ENCODE measurements around the gene SPRED2.

SPRED2 gene

DNA sequence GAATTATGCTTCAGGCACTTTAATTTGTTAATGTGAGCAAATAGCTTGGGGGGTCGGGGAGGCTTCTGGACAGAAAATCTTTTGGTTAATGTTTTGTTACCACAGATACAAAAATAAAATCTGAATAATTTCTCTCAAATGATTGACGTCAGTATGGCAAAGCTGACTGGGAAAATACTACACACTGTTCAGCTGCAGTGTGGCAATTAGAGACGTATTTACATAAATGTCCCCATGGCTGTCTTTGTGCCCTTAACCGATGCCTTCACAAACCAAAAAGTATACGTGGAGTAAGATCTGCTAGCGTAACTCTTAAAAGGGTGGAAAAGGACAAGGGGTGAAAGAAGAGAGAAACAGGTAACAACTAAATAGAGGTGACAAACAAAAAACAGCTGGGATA is 121.3 kb downstream of the SPRED2 start:
- peaks cover 64% of the 10 kb centered on the region for H3K36me3 Mint-ChIP-seq (ENCODE audit: low read depth)
- peak overlapping the region; percentile 21 to 95 (median 90) for H3K27ac Mint-ChIP-seq
- peaks cover 25% of the 10 kb centered on the region for H3K4me1 Mint-ChIP-seq
- no peaks in the 10 kb centered on the region for H3K27me3 Mint-ChIP-seq (ENCODE audit: low read depth)
- H3K9me3 Mint-ChIP-seq = no peaks in the 10 kb centered on the region
- TF ChIP-seq, protein P1, sequence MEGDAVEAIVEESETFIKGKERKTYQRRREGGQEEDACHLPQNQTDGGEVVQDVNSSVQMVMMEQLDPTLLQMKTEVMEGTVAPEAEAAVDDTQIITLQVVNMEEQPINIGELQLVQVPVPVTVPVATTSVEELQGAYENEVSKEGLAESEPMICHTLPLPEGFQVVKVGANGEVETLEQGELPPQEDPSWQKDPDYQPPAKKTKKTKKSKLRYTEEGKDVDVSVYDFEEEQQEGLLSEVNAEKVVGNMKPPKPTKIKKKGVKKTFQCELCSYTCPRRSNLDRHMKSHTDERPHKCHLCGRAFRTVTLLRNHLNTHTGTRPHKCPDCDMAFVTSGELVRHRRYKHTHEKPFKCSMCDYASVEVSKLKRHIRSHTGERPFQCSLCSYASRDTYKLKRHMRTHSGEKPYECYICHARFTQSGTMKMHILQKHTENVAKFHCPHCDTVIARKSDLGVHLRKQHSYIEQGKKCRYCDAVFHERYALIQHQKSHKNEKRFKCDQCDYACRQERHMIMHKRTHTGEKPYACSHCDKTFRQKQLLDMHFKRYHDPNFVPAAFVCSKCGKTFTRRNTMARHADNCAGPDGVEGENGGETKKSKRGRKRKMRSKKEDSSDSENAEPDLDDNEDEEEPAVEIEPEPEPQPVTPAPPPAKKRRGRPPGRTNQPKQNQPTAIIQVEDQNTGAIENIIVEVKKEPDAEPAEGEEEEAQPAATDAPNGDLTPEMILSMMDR (IDR thresholded peaks at IDR 0.05; ENCODE audit: unreplicated experiment in 3 of 3) = no peak
- H3K4me3 Mint-ChIP-seq = no peak overlapping the region

DNA sequence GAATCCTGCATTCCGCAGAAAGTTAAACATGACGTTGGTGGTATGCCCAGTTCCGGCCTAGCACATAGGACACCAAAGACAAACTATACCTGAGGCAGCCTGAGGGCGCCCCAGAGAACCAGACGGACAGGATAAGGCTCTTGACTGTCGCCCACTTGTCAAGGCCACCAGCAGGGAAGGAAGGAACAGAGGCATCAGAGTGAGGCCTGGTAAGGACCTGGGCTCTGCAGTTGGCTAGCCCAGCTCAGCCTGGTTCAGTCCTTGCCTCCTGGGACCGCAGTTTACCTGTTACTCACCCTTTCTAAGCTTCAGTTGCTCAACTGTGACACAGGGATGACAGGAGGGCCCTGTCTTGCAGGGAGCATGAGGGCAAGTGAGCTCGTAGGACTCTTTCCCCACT is 122.7 kb downstream of the SPRED2 start:
- TF ChIP-seq, protein P1 (IDR thresholded peaks at IDR 0.05; ENCODE audit: unreplicated experiment in 3 of 3) = no peak

DNA sequence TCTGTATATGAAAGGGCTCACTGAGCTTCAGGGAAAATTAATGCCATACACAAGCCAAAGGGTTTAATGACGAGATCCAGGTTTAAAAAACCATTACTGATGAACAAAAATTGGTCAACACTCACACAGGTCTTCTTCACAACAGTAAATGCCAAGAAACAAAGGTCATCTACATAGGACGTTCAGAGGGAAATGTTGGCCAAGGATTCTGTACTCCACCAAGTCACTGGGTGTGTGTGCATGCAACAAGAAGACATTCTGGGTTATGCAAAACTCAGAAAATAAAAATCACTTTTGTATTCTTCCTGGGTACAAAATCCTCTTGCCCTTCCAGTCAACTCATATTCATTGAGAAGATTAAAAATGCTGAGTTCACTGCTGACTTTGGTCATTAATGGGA is 126.5 kb downstream of the SPRED2 start:
- no peak overlapping the region for H3K27ac Mint-ChIP-seq
- H3K9me3 Mint-ChIP-seq = no peaks in the 10 kb centered on the region
- TF ChIP-seq, protein P1 (IDR thresholded peaks at IDR 0.05; ENCODE audit: unreplicated experiment in 3 of 3) = no peak
- H3K4me3 Mint-ChIP-seq = no peak overlapping the region
- peaks cover 48% of the 10 kb centered on the region for H3K36me3 Mint-ChIP-seq (ENCODE audit: low read depth)
- peaks cover 40% of the 10 kb centered on the region for H3K4me1 Mint-ChIP-seq
- no peaks in the 10 kb centered on the region for H3K27me3 Mint-ChIP-seq (ENCODE audit: low read depth)

More for the DNA sequence above, 122.7 kb downstream of the SPRED2 start:
- Mint-ChIP-seq H3K4me1 (peaks cover 25% of the 10 kb centered on the region), H3K4me3 (no peak overlapping the region), H3K36me3 (ENCODE audit: low read depth) (peaks cover 69% of the 10 kb centered on the region), H3K9me3 (no peaks in the 10 kb centered on the region), H3K27ac (peak overlapping the region; percentile 90 to 95 (median 94)), H3K27me3 (ENCODE audit: low read depth) (no peaks in the 10 kb centered on the region)

DNA sequence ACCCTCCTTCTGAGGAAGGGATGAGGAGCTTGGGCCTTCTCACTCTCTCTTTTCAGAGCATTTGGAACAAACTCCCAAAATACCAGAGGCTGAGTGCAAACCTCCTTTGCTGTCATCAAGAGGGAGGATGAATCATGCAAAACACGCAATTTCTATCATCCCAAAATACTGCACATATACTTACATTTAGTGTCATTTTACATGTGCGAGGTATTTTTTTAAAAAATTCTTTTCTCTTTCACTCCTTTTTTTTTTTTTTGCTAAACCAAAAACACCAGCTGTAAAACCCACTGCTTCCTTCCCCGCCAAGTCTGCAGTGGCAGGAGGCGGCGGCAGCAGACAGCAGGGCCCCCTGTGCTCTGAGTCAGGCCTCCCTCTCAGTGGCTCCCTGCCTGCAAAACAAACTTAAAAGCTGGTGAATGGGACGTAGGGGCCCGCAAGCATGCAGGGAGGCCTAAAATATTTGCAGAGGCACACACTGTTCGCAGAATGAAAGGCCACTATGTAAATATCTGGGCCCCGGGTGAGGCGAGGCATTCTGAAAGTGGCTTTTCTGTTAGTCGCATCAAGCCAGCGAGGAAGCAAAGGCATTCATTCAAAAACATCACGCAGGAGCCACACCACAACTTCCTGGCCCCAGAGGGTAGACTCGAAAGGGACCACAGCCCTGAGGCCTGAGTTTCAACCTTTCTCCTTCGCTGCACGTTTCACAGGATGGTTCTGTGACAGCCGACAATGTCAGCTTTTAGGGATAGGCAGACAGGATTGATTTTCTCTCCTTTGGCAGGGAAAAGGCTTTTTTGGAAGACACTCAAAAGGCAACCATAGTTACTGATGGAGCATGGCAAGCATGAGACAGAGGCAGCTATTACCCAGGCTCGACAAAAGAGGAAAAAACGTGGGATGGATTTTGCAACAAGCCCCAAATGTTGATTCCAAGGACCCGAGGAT is 131.4 kb downstream of the SPRED2 start:
- Mint-ChIP-seq H3K9me3 (no peaks in the 10 kb centered on the region), H3K27ac (peak overlapping the region; percentile 79 to 96 (median 81)), H3K4me1 (peaks cover 41% of the 10 kb centered on the region), H3K36me3 (ENCODE audit: low read depth) (peaks cover 20% of the 10 kb centered on the region), H3K27me3 (ENCODE audit: low read depth) (no peaks in the 10 kb centered on the region), H3K4me3 (peak overlapping the region in 2 of 3 experiments; percentile 13 to 20)
- TF ChIP-seq, protein P1 (IDR thresholded peaks at IDR 0.05; ENCODE audit: unreplicated experiment in 3 of 3) = no peak

DNA sequence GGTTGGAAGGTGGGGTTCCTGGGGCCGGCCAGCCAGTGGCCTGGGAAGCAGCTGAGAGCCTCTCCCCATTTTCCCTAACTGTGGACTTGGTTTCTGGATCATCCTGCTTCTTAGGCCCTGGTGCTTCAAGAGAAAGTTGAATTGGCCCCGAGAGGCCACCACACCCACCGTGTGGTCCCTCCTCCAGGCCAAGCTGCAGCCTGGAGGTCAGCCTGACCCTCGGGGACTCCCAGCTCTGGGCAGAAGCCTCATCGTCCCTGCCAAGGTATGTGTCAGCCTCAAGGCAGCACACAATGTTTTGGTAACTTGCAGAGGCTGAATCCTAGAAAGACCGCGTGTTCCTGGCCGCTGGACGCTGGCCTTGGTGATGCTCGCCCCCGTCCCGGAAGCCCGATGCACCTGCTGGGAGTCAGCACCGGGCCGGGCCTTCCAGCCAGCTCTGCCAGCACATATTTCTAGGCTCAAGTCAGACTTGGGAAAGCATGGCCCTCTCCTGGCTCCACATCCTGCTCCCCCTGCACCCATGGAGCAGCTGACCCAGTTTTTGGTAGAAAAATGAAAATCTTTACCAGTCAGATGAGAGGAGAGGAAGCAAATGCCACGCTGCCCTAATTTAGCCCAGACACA is 132.2 kb downstream of the SPRED2 start:
- H3K27me3 Mint-ChIP-seq (ENCODE audit: low read depth) = no peaks in the 10 kb centered on the region
- TF ChIP-seq, protein P1 (IDR thresholded peaks at IDR 0.05; ENCODE audit: unreplicated experiment in 3 of 3) = no peak
- H3K4me1 Mint-ChIP-seq = peaks cover 41% of the 10 kb centered on the region
- no peaks in the 10 kb centered on the region for H3K9me3 Mint-ChIP-seq
- peak overlapping the region; percentile 79 to 96 (median 81) for H3K27ac Mint-ChIP-seq
- H3K4me3 Mint-ChIP-seq = peak overlapping the region in 1 of 3 experiments; percentile 20
- H3K36me3 Mint-ChIP-seq (ENCODE audit: low read depth) = peaks cover 12% of the 10 kb centered on the region
